ENCODE measurements around the gene CEP83. TPM values are rescaled to one million over a fixed set of nuclear protein-coding genes. Genes with fewer than 3 reads are reported as not detected.
A peak's percentile ranks its signal among the peaks of the same experiment; 100 is the strongest.

The CEP83 gene
- total and polyA plus RNA-seq, 9 of the 15 experiments (the other 6 are each of a cell fraction or from before 2014, with no cell fraction given) = 5.3 to 40.5 (median 31.3) TPM

DNA sequence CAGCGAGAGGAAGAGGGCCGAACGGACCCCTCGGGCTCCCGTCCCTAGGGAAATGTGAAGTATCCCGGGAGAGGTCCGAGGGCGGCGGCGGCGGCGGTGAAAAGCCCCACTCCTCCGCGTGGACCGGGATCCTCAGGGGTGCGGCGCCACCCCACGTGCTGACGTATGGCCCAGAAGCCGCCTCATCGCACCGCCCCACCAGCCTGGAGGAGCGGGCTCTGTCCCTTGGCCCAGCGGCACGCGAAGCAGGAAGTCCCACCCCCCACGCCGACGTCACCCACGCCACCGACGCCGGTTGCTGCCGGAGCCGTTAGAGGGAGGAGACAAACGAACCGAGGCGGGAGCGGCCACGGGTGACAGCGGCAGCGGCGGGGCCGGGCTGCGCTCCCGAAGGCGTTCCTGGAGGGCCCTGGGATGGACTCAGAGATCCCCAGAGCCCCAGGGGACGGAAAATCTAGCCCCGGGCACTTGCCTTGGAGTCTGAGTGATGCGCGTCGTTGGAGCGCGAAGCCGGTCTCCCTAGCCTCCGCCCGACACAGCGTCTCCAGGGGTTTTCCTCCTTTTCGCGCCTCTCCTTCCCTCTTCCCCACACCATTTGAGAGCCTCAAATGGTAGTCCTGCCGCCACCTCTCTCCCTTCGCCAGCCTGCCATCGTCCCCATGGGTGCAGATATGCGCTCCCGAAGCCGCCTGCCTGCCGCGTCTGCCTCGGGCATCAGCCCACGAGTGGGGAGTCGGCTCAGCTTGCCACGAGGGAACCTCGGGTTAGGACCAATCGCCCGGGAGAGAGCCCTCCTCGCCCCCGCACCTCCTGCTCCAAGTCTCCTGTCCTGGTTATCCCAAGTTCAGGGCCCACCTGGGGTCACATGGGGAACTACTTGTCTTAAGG is at the start of gene CEP83 (continued):
- TF ChIP-seq SPI1 (IDR thresholded peaks at IDR 0.05; ENCODE audit: borderline replicate concordance, low read depth, low read length) (peak; percentile 57; the same call in 1 of the 2 replicates), NFRKB (IDR thresholded peaks at IDR 0.05; ENCODE audit: low read depth) (peak; percentile 58; the same call in 1 of the 2 replicates), CHD4 (IDR thresholded peaks at IDR 0.05; ENCODE audit: insufficient read depth, insufficient replicate concordance, low read depth, low read length, poor library complexity, severe bottlenecking) (no peak), ZBTB1 (CRISPR knock-in tag; IDR thresholded peaks at IDR 0.05; ENCODE audit: borderline replicate concordance, low read depth) (peak; percentile 96), GABPA (tag; conservative IDR thresholded peaks at IDR 0.05; ENCODE audit: low read depth) (peak; percentile 90), EP300 (IDR thresholded peaks at IDR 0.05; ENCODE audit: low read length) (0 out of 2 replicates have a peak, but pooled peaks have one; percentile 10), SRF (CRISPR knock-in tag; IDR thresholded peaks at IDR 0.05) (0 out of 4 replicates have a peak, but pooled peaks of 1 of the 2 experiments have one; percentile 67), SMAD4 (CRISPR knock-in tag; conservative IDR thresholded peaks at IDR 0.05) (peak; percentile 64), GABPB1 (CRISPR knock-in tag; IDR thresholded peaks at IDR 0.05) (peak; percentile 92), HNRNPLL (IDR thresholded peaks at IDR 0.05; ENCODE audit: low read depth, low read length, poor library complexity, severe bottlenecking) (peak; percentile 86), RUNX1 (IDR thresholded peaks at IDR 0.05; ENCODE audit: low read depth) (no peak), HDGF (IDR thresholded peaks at IDR 0.05) (no peak)
- TF ChIP-seq, protein P1, sequence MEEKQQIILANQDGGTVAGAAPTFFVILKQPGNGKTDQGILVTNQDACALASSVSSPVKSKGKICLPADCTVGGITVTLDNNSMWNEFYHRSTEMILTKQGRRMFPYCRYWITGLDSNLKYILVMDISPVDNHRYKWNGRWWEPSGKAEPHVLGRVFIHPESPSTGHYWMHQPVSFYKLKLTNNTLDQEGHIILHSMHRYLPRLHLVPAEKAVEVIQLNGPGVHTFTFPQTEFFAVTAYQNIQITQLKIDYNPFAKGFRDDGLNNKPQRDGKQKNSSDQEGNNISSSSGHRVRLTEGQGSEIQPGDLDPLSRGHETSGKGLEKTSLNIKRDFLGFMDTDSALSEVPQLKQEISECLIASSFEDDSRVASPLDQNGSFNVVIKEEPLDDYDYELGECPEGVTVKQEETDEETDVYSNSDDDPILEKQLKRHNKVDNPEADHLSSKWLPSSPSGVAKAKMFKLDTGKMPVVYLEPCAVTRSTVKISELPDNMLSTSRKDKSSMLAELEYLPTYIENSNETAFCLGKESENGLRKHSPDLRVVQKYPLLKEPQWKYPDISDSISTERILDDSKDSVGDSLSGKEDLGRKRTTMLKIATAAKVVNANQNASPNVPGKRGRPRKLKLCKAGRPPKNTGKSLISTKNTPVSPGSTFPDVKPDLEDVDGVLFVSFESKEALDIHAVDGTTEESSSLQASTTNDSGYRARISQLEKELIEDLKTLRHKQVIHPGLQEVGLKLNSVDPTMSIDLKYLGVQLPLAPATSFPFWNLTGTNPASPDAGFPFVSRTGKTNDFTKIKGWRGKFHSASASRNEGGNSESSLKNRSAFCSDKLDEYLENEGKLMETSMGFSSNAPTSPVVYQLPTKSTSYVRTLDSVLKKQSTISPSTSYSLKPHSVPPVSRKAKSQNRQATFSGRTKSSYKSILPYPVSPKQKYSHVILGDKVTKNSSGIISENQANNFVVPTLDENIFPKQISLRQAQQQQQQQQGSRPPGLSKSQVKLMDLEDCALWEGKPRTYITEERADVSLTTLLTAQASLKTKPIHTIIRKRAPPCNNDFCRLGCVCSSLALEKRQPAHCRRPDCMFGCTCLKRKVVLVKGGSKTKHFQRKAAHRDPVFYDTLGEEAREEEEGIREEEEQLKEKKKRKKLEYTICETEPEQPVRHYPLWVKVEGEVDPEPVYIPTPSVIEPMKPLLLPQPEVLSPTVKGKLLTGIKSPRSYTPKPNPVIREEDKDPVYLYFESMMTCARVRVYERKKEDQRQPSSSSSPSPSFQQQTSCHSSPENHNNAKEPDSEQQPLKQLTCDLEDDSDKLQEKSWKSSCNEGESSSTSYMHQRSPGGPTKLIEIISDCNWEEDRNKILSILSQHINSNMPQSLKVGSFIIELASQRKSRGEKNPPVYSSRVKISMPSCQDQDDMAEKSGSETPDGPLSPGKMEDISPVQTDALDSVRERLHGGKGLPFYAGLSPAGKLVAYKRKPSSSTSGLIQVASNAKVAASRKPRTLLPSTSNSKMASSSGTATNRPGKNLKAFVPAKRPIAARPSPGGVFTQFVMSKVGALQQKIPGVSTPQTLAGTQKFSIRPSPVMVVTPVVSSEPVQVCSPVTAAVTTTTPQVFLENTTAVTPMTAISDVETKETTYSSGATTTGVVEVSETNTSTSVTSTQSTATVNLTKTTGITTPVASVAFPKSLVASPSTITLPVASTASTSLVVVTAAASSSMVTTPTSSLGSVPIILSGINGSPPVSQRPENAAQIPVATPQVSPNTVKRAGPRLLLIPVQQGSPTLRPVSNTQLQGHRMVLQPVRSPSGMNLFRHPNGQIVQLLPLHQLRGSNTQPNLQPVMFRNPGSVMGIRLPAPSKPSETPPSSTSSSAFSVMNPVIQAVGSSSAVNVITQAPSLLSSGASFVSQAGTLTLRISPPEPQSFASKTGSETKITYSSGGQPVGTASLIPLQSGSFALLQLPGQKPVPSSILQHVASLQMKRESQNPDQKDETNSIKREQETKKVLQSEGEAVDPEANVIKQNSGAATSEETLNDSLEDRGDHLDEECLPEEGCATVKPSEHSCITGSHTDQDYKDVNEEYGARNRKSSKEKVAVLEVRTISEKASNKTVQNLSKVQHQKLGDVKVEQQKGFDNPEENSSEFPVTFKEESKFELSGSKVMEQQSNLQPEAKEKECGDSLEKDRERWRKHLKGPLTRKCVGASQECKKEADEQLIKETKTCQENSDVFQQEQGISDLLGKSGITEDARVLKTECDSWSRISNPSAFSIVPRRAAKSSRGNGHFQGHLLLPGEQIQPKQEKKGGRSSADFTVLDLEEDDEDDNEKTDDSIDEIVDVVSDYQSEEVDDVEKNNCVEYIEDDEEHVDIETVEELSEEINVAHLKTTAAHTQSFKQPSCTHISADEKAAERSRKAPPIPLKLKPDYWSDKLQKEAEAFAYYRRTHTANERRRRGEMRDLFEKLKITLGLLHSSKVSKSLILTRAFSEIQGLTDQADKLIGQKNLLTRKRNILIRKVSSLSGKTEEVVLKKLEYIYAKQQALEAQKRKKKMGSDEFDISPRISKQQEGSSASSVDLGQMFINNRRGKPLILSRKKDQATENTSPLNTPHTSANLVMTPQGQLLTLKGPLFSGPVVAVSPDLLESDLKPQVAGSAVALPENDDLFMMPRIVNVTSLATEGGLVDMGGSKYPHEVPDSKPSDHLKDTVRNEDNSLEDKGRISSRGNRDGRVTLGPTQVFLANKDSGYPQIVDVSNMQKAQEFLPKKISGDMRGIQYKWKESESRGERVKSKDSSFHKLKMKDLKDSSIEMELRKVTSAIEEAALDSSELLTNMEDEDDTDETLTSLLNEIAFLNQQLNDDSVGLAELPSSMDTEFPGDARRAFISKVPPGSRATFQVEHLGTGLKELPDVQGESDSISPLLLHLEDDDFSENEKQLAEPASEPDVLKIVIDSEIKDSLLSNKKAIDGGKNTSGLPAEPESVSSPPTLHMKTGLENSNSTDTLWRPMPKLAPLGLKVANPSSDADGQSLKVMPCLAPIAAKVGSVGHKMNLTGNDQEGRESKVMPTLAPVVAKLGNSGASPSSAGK (IDR thresholded peaks at IDR 0.05) = peak; percentile 92
- TF ChIP-seq, protein P2, sequence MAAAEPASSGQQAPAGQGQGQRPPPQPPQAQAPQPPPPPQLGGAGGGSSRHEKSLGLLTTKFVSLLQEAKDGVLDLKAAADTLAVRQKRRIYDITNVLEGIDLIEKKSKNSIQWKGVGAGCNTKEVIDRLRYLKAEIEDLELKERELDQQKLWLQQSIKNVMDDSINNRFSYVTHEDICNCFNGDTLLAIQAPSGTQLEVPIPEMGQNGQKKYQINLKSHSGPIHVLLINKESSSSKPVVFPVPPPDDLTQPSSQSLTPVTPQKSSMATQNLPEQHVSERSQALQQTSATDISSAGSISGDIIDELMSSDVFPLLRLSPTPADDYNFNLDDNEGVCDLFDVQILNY (CRISPR knock-in tag; IDR thresholded peaks at IDR 0.05) = peak; percentile 48; the same call in 1 of the 2 replicates

Measured in K562 (cell line).